Iris pigment epithelial cell (primary cell): ENCODE results near the gene DARS1.
"Not testable (repeated sequence)": the region's sequence is repeated elsewhere in the genome, so short reads cannot be mapped to it uniquely, and the experiment has no call there.

Experiments used
- DNase-seq: peaks from one replicate; pipeline ENCODE4 v3.0.0-alpha.2; 2011; ENCODE audit warnings: low read depth

The DARS1 gene

GRCh38 chr2:135984199-135985017 is 1.0 kb downstream of the DARS1 start:
- peak; percentile 18 for DNase-seq

DNA sequence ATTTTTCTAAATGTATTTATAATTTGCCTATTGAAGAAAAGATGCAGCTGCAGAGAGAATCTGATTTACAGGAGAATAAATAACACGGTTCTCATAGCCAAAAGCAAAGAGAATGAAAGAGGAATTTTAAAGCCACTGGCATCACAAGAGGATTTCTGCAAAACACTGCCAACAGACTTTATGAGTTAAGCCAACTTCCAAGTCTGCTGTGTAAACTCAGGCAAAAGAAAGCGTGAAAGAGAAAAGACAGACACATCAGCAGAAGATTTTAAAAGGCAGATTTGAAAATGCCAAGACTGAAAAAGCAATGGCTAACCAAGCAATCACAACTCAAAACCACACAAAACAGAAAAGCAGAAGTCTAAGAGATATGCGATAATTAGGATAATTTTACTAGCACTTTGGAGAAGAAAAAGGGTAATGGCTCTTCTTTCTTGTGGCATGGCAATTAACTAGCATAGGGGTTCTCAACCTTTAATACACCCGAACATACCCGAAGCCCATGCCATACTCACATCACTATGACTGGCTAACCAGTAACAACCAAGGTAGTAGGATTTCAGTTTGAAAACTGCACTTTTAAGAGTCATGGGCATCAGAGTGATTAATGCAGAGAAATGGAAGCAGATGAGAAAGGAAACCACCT is 4.9 kb downstream of the DARS1 start:
- DNase-seq: no peak

DNA sequence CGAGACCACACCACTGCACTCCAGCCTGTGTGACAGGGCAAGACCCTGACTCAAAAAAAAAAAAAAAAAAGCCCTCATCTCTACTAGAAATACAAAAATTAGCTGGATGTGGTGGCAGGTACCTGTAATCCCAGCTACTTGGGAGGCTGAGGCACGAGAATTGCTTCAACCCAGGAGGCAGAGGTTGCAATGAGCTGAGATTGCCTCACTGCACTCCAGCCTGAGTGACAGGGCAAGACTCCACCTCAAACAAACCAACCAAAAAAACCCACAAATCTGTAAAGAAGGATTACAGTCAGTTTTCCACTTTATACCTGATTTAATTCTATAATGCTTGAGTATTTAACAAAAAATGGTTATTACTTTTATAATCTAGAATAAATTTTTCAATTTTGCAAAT is 9.7 kb downstream of the DARS1 start:
- no peak for DNase-seq

DNA sequence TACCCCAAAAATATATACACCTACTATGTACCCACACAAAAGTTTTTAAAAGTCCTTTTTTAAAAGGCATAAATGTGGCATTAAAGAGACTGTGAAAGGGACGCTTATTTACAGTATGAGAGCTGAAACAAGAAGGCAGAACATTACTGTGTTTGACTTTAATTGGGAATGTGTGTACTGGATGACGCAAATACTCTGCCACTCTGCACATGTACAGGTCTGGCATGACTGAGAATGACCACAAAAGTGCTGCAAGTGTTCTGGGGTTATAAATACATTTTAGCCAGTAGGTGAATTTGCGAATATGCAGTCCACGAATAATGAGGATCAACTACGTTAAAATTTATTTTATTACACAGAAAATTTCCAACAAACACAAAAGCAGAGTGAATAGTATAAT is 11.4 kb downstream of the DARS1 start:
- DNase-seq: no peak

GRCh38 chr2:135969655-135970387 is 15.6 kb downstream of the DARS1 start:
- no peak for DNase-seq

DNA sequence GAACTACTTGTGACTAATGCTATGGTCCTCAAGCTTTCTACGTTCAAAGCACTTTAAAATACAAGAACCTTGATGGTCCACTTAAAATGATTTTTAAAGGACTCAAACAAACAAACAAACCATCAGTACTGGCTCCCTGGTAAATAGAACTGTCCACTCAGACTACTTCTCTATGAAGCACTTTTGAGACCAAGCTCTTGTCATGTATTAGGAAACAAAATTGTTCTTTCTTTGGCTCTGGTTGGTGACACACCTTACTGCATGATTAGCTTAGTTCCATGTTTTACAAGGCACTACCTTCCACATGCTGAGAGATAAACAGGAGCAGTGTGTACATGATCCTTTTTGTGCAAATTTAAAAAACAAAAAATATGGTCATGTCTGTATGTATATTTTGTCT is 19.7 kb downstream of the DARS1 start:
- DNase-seq: no peak

DNA sequence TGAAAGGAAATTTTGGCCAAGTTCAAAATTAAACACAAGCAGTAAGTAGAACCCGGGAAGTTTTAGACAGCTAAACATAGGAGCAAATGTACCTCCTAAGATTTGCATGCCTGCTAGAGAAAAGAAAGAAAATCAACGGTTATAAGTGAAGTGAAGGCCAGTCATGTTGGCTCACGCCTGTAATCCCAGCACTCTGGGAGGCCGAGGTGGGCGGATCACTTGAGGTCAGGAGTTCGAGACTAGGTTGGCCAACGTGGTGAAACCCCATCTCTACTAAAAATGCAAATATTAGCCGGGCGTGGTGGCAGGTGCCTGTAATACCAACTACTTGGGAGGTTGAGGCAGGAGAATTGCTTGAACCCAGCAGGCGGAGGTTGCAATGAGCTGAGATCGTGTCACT is 21.0 kb downstream of the DARS1 start:
- not testable (repeated sequence) for DNase-seq

- peak; percentile 38 for DNase-seq
These were observed 21.6 kb downstream of the DARS1 start for GRCh38 chr2:135963841-135964240.

GRCh38 chr2:135962366-135963123 is 22.9 kb downstream of the DARS1 start:
- DNase-seq: no peak

DNA sequence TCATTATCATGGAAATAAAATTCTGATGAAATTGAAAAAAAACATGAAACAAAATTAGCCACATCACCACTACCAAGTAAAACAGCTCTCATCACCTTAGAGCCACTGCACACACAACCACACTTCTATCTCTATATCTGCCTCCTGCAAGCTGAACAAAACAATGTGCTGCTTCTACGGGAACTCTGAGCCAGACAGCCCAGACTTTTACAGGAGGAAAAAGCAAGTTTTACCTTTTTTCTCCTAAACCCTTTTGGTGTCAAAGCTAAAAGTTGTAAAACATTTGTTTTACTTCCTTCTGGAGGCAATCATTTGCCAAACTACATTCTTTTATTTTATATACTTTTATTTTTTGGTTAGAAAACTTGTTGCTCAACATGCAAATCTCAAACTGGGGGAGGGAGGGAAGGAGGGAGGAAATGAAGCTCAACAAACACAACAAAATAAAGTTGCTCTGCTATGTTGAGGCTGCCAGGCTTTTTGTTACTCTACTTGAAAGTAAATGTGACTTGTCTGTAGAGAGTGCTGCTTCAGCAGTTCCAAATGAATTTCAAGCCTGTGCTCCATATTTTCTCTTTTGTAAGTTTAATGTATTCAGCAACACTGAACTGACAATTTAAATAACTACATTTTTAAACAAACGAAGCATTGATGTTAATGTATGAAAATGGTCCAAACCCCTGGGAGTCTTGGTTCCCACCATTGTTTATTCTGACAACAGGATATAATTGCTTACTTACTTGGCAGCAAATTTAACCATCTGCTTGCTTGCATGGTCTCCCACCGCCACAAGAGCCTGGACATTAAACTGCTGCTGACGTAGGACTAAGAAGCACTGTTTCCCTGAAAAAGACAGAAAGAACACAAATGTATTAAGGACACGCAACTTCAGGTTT is 24.5 kb downstream of the DARS1 start:
- peak; percentile 62 for DNase-seq

- DNase-seq: no peak
These were observed 25.3 kb downstream of the DARS1 start for GRCh38 chr2:135960150-135960549.

DNA sequence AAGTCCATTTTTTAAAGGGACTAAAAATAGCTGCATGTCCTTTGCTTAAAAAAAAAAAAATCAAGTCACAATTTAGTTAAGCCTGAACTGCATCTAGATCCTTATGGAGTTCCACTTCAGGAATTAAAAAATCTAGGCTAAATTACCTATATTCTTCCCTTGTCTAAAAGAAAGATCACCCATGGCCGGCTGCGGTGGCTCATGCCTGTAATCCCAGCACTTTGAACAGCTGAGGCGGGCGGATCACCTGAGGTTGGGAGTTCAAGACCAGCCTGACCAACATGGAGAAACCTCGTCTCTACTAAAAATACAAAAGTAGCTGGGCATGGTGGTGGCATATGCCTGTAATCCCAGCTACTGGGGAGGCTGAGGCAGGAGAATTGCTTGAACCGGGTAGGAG is 26.5 kb downstream of the DARS1 start:
- not testable (repeated sequence) for DNase-seq

- DNase-seq: no peak
These were observed 31.3 kb downstream of the DARS1 start for GRCh38 chr2:135954020-135954601.

GRCh38 chr2:135952891-135953290 is 32.5 kb downstream of the DARS1 start:
- peak; percentile 83 for DNase-seq

GRCh38 chr2:135951041-135951583 is 34.3 kb downstream of the DARS1 start:
- no peak for DNase-seq

GRCh38 chr2:135949451-135950234 is 35.8 kb downstream of the DARS1 start:
- DNase-seq: no peak

GRCh38 chr2:135948642-135949355 is 36.6 kb downstream of the DARS1 start:
- peak; percentile 80 for DNase-seq

GRCh38 chr2:135948141-135948540 is 37.3 kb downstream of the DARS1 start:
- no peak for DNase-seq

DNA sequence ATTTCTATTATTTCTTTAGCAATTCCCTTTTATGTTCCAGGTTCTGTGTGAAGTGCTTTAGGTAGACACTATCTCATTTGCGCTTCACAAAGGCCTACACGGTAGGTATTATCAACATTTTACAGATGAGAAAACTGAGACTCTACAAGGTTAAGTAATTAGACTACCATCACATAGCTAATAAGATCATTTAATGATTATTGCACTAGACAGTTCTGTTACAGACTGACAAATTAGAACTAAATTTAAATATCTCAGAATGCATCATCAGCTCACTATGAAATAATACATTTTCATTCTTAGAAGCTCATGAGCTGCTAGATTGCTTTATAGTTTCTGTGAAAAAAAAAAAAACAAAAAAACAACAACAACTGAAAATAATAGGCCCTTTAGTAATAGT is 37.9 kb downstream of the DARS1 start:
- no peak for DNase-seq
